Measurements from ENCODE around the gene PPP1R15B.

DNA sequence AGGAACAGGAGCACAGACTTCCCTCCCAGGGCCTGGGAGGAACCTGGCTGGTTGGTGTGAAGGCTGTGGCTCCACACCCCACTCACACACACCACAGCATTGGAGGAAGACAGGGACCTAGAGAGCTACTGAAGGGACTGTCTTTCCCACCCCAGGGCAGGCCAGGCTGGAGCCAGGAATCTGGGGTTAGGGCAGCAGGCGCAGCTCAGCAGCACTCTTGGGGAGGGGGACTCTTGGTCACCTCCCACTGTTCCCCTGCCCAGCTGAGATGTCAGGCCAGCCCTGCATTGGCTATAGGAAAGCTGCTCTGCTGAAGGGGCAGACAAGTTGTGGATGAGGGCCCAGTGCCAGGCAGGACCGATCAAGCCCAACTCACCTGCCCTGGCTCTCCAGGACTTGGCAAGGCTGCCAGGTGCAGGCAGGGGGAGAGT, 50.3 kb downstream of the PPP1R15B start:
- no peak for TF ChIP-seq POLR2A (IDR thresholded peaks at IDR 0.05)
- TF ChIP-seq, protein P1, sequence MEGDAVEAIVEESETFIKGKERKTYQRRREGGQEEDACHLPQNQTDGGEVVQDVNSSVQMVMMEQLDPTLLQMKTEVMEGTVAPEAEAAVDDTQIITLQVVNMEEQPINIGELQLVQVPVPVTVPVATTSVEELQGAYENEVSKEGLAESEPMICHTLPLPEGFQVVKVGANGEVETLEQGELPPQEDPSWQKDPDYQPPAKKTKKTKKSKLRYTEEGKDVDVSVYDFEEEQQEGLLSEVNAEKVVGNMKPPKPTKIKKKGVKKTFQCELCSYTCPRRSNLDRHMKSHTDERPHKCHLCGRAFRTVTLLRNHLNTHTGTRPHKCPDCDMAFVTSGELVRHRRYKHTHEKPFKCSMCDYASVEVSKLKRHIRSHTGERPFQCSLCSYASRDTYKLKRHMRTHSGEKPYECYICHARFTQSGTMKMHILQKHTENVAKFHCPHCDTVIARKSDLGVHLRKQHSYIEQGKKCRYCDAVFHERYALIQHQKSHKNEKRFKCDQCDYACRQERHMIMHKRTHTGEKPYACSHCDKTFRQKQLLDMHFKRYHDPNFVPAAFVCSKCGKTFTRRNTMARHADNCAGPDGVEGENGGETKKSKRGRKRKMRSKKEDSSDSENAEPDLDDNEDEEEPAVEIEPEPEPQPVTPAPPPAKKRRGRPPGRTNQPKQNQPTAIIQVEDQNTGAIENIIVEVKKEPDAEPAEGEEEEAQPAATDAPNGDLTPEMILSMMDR (IDR thresholded peaks at IDR 0.05), result no peak

Data from testis (tissue), 2 donors.